Measurements from ENCODE around the gene TMEM86B. TPM values are rescaled to one million over a fixed set of nuclear protein-coding genes. Genes with fewer than 3 reads are reported as not detected.

The TMEM86B gene
- total and polyA plus RNA-seq, 2 donors (not counting 1 experiment from before 2014, with no cell fraction given), result 0.34 to 1.3 TPM

DNA sequence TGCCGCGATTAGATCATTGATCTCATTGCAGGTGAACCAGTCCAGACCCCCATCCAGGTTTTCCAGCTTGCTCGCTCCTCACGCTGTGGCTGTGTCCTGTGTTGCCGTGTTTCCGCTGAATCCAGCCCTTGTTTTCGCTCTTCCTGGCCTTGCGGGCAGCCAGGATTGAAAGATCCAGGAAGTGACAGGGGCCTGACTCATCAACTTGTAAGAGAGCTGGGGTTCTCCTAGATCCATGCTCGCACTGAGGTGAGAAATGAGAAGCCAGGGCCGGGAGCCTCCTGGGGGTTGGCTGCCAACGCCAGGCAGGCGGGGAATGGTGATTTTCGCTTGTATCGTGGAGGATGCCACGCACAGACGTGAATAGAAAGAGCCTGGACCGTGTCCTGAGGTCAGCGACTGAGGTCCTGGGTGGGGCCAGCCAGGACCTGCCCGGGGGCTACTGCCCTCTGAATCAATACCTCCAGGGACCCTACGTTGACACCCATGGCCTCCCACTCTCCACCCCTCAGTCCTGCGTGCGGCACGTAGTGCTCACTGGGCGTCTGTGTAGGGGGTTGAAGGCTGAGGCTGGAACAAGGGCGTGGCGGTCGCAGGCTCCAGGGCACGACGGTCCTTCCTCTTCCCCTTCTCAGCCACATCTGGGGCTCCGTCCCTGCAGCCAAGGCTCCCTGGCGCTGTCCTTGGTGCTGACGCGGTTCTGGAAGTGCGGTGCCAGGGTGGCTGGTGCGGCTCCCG is 11.9 kb downstream of the TMEM86B start:
- Histone ChIP-seq H3K4me1 (ENCODE audit: control insufficient read depth, extremely low read depth, insufficient read depth, low read length) (peaks cover 6% of the 10 kb centered on the region), H3K4me3 (replicated peaks in 1 of 4; ENCODE audit: control extremely low read depth in 1 of 4, insufficient read depth in 1 of 4, low read depth in 3 of 4, low read length in 4 of 4) (peak overlapping the region; percentile 42 to 71 (median 58)), H2AFZ (ENCODE audit: low read length) (peak overlapping the region; percentile 49), H3K4me2 (ENCODE audit: extremely low read depth, insufficient read depth, low read length) (peak overlapping the region; percentile 98), H3K9me3 (ENCODE audit: control insufficient read depth, insufficient read depth, low read depth, low read length) (no peaks in the 10 kb centered on the region), H3K79me2 (ENCODE audit: control insufficient read depth, insufficient read depth, low read length) (no peaks in the 10 kb centered on the region), H3K27me3 (ENCODE audit: control insufficient read depth, insufficient read depth, low read length) (no peaks in the 10 kb centered on the region), H4K20me1 (ENCODE audit: control insufficient read depth, extremely low read depth, insufficient read depth, low read length) (no peaks in the 10 kb centered on the region), H3K36me3 (ENCODE audit: control insufficient read depth, insufficient read depth, low read length) (no peaks in the 10 kb centered on the region), H3K9ac (ENCODE audit: insufficient read depth, low read length) (peak overlapping the region; percentile 39), H3K27ac (ENCODE audit: insufficient read depth, low read length) (peak overlapping the region; percentile 86)
- no peak for TF ChIP-seq EZH2 (IDR thresholded peaks at IDR 0.05; ENCODE audit: low read length, missing control alignments)
- TF ChIP-seq, protein P1, sequence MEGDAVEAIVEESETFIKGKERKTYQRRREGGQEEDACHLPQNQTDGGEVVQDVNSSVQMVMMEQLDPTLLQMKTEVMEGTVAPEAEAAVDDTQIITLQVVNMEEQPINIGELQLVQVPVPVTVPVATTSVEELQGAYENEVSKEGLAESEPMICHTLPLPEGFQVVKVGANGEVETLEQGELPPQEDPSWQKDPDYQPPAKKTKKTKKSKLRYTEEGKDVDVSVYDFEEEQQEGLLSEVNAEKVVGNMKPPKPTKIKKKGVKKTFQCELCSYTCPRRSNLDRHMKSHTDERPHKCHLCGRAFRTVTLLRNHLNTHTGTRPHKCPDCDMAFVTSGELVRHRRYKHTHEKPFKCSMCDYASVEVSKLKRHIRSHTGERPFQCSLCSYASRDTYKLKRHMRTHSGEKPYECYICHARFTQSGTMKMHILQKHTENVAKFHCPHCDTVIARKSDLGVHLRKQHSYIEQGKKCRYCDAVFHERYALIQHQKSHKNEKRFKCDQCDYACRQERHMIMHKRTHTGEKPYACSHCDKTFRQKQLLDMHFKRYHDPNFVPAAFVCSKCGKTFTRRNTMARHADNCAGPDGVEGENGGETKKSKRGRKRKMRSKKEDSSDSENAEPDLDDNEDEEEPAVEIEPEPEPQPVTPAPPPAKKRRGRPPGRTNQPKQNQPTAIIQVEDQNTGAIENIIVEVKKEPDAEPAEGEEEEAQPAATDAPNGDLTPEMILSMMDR (conservative IDR thresholded peaks at IDR 0.05 in 1 of 2, IDR thresholded peaks at IDR 0.05 in 1 of 2; ENCODE audit: low read depth in 1 of 2, low read length in 2 of 2), result peak in 1 of 2 donors; percentile 5
- DNase-seq (ENCODE audit: low read depth in 2 of 2), result peak; percentile 99 to 100

GRCh38 chr19:55213547-55213946 is 15.0 kb downstream of the TMEM86B start:
- H3K4me2 ChIP-seq (ENCODE audit: extremely low read depth, insufficient read depth, low read length), result no peak overlapping the region
- H3K36me3 ChIP-seq (ENCODE audit: control insufficient read depth, insufficient read depth, low read length), result no peaks in the 10 kb centered on the region
- no peaks in the 10 kb centered on the region for H4K20me1 ChIP-seq (ENCODE audit: control insufficient read depth, extremely low read depth, insufficient read depth, low read length)
- H3K9ac ChIP-seq (ENCODE audit: insufficient read depth, low read length), result no peak overlapping the region
- no peak overlapping the region for H3K27ac ChIP-seq (ENCODE audit: insufficient read depth, low read length)
- H3K79me2 ChIP-seq (ENCODE audit: control insufficient read depth, insufficient read depth, low read length), result no peaks in the 10 kb centered on the region
- H3K4me3 ChIP-seq (replicated peaks in 1 of 4; ENCODE audit: control extremely low read depth in 1 of 4, insufficient read depth in 1 of 4, low read depth in 3 of 4, low read length in 4 of 4), result no peak overlapping the region
- TF ChIP-seq EZH2 (IDR thresholded peaks at IDR 0.05; ENCODE audit: low read length, missing control alignments), result no peak
- TF ChIP-seq, protein P1 (conservative IDR thresholded peaks at IDR 0.05 in 1 of 2, IDR thresholded peaks at IDR 0.05 in 1 of 2; ENCODE audit: low read depth in 1 of 2, low read length in 2 of 2), result no peak
- DNase-seq (ENCODE audit: low read depth in 2 of 2), result no peak
- H3K4me1 ChIP-seq (ENCODE audit: control insufficient read depth, extremely low read depth, insufficient read depth, low read length), result peaks cover 18% of the 10 kb centered on the region
- no peaks in the 10 kb centered on the region for H3K27me3 ChIP-seq (ENCODE audit: control insufficient read depth, insufficient read depth, low read length)
- no peak overlapping the region for H2AFZ ChIP-seq (ENCODE audit: low read length)
- no peaks in the 10 kb centered on the region for H3K9me3 ChIP-seq (ENCODE audit: control insufficient read depth, insufficient read depth, low read depth, low read length)

- no peak for DNase-seq (ENCODE audit: low read depth in 2 of 2)
- no peaks in the 10 kb centered on the region for H3K9me3 ChIP-seq (ENCODE audit: control insufficient read depth, insufficient read depth, low read depth, low read length)
- no peaks in the 10 kb centered on the region for H4K20me1 ChIP-seq (ENCODE audit: control insufficient read depth, extremely low read depth, insufficient read depth, low read length)
- H3K27ac ChIP-seq (ENCODE audit: insufficient read depth, low read length), result no peak overlapping the region
- TF ChIP-seq, protein P1 (conservative IDR thresholded peaks at IDR 0.05 in 1 of 2, IDR thresholded peaks at IDR 0.05 in 1 of 2; ENCODE audit: low read depth in 1 of 2, low read length in 2 of 2), result peak in 1 of 2 donors; percentile 12
- no peak for TF ChIP-seq EZH2 (IDR thresholded peaks at IDR 0.05; ENCODE audit: low read length, missing control alignments)
- H3K4me1 ChIP-seq (ENCODE audit: control insufficient read depth, extremely low read depth, insufficient read depth, low read length), result peaks cover 18% of the 10 kb centered on the region
- no peaks in the 10 kb centered on the region for H3K79me2 ChIP-seq (ENCODE audit: control insufficient read depth, insufficient read depth, low read length)
- no peak overlapping the region for H2AFZ ChIP-seq (ENCODE audit: low read length)
- no peaks in the 10 kb centered on the region for H3K27me3 ChIP-seq (ENCODE audit: control insufficient read depth, insufficient read depth, low read length)
- no peak overlapping the region for H3K9ac ChIP-seq (ENCODE audit: insufficient read depth, low read length)
- no peaks in the 10 kb centered on the region for H3K36me3 ChIP-seq (ENCODE audit: control insufficient read depth, insufficient read depth, low read length)
- no peak overlapping the region for H3K4me2 ChIP-seq (ENCODE audit: extremely low read depth, insufficient read depth, low read length)
- H3K4me3 ChIP-seq (replicated peaks in 1 of 4; ENCODE audit: control extremely low read depth in 1 of 4, insufficient read depth in 1 of 4, low read depth in 3 of 4, low read length in 4 of 4), result no peak overlapping the region
Observed at GRCh38 chr19:55212447-55212846, 16.1 kb downstream of the TMEM86B start.

All from fibroblast of lung (primary cell).